Activated effector memory CD4-positive, alpha-beta T cell treated with Interleukin-2 at 50 U/mL for 16 hours (primary cell): Measurements from ENCODE around the gene HMGB2.

ENCODE experiments used
- DNase-seq: peaks from one replicate; pipeline ENCODE4 v3.0.0-alpha.2; 2020

Gene HMGB2

GRCh38 chr4:173334085-173334890 lies at the start of gene HMGB2:
Gene HMGB2, minus strand, starts transcription at chr4:173334358. Its CDS starts 709 bp downstream, at chr4:173333649.
- DNase-seq = peak; percentile 99

- DNase-seq = no peak
Measured at GRCh38 chr4:173382349-173382748, 48.2 kb upstream of the HMGB2 start.

- DNase-seq = no peak
Measured at GRCh38 chr4:173381610-173382009, 47.5 kb upstream of the HMGB2 start.

- DNase-seq = no peak
Measured at GRCh38 chr4:173380987-173381386, 46.8 kb upstream of the HMGB2 start.

GRCh38 chr4:173379929-173380328 lies 45.8 kb upstream of the HMGB2 start:
- no peak for DNase-seq

- DNase-seq = no peak
Measured at GRCh38 chr4:173374588-173374987, 40.4 kb upstream of the HMGB2 start.

- peak; percentile 35 for DNase-seq
Measured at GRCh38 chr4:173371292-173372192, 37.4 kb upstream of the HMGB2 start.

GRCh38 chr4:173370477-173371291 lies 36.5 kb upstream of the HMGB2 start, which contains the start of gene SAP30:
Gene SAP30, plus strand, starts transcription at chr4:173370954. Its CDS starts 229 bp downstream, at chr4:173371183.
- DNase-seq = peak; percentile 96

GRCh38 chr4:173370130-173370476 lies 35.9 kb upstream of the HMGB2 start:
- no peak for DNase-seq

GRCh38 chr4:173367946-173368345 lies 33.8 kb upstream of the HMGB2 start:
- no peak for DNase-seq

- no peak for DNase-seq
Measured at GRCh38 chr4:173367285-173367684, 33.1 kb upstream of the HMGB2 start.

- peak; percentile 2 for DNase-seq
Measured at GRCh38 chr4:173365359-173365996, 31.3 kb upstream of the HMGB2 start.

- DNase-seq = no peak
Measured at GRCh38 chr4:173362666-173363065, 28.5 kb upstream of the HMGB2 start.

GRCh38 chr4:173360587-173361221 lies 26.5 kb upstream of the HMGB2 start:
- no peak for DNase-seq

- DNase-seq = no peak
Measured at GRCh38 chr4:173357939-173358338, 23.8 kb upstream of the HMGB2 start.

- no peak for DNase-seq
Measured at GRCh38 chr4:173347467-173347866, 13.3 kb upstream of the HMGB2 start.

- no peak for DNase-seq
Measured at GRCh38 chr4:173346074-173346473, 11.9 kb upstream of the HMGB2 start.

GRCh38 chr4:173345648-173346047 lies 11.5 kb upstream of the HMGB2 start:
- no peak for DNase-seq

- DNase-seq = no peak
Measured at GRCh38 chr4:173343832-173344397, 9.8 kb upstream of the HMGB2 start.

- DNase-seq = no peak
Measured at GRCh38 chr4:173337463-173337862, 3.3 kb upstream of the HMGB2 start.
